Endodermal cell (in vitro differentiated cells): ENCODE measurements around the gene FCF1. TPM values are rescaled to one million over a fixed set of nuclear protein-coding genes. Genes with fewer than 3 reads are reported as not detected.

Experiments used
- DNase-seq: peaks from one replicate; pipeline ENCODE4 v3.0.0-alpha.2; 2017
- H3K27ac ChIP-seq: 2 replicates; pipeline ENCODE4 v1.5.1; 2013; ENCODE audit warnings: mild to moderate bottlenecking, low read depth, low read length, moderate library complexity
- H3K27me3 ChIP-seq: 2 replicates; pipeline ENCODE4 v1.6.1; 2013; ENCODE audit warnings: mild to moderate bottlenecking, low read length, moderate library complexity; ENCODE audit not compliant: insufficient read depth, control insufficient read depth, poor library complexity, severe bottlenecking
- H3K36me3 ChIP-seq: 2 replicates; pipeline ENCODE4 v1.7.0; 2013; ENCODE audit warnings: mild to moderate bottlenecking, low read length, moderate library complexity; ENCODE audit not compliant: control insufficient read depth, insufficient read depth
- H3K4me1 ChIP-seq: one replicate; pipeline ENCODE4 v1.7.0; 2013; ENCODE audit warnings: low read length; ENCODE audit not compliant: control insufficient read depth, insufficient read depth
- H3K4me3 ChIP-seq: 2 replicates; pipeline ENCODE4 v1.5.1; 2013; ENCODE audit warnings: mild to moderate bottlenecking, low read length, moderate library complexity
- H3K9ac ChIP-seq: 2 replicates; pipeline ENCODE4 v1.6.1; 2013; ENCODE audit warnings: mild to moderate bottlenecking, low read length, moderate library complexity; ENCODE audit not compliant: poor library complexity, severe bottlenecking; ENCODE audit errors: extremely low read depth
- H3K9me3 ChIP-seq: 2 replicates; pipeline ENCODE4 v1.6.1; 2013; ENCODE audit warnings: mild to moderate bottlenecking, low read length, moderate library complexity; ENCODE audit not compliant: control insufficient read depth
- H3K27ac Mint-ChIP-seq: 2 replicates; pipeline ENCODE4 v1.8.0; 2020; ENCODE audit warnings: mixed read lengths
- H3K27me3 Mint-ChIP-seq: 2 replicates; pipeline ENCODE4 v1.8.0; 2021; ENCODE audit warnings: mild to moderate bottlenecking, mixed read lengths; ENCODE audit not compliant: insufficient read depth
- H3K36me3 Mint-ChIP-seq: 2 replicates; pipeline ENCODE4 v1.8.0; 2020; ENCODE audit warnings: low read depth, mixed read lengths
- H3K4me1 Mint-ChIP-seq: 2 replicates; pipeline ENCODE4 v1.8.0; 2020; ENCODE audit warnings: mixed read lengths
- H3K4me3 Mint-ChIP-seq: 2 replicates; pipeline ENCODE4 v1.8.0; 2020; ENCODE audit warnings: mild to moderate bottlenecking, moderate library complexity, mixed read lengths
- H3K9me3 Mint-ChIP-seq: 2 replicates; pipeline ENCODE4 v1.8.0; 2020; ENCODE audit warnings: mild to moderate bottlenecking, mixed read lengths
- CTCF ChIP-seq: fragments of 200-600 bp; sonication (generic); conservative IDR thresholded peaks from 2 replicates; pipeline ENCODE4 v1.5.0; 2021; ENCODE audit warnings: antibody characterized with exemption, mild to moderate bottlenecking
- WGBS, 2 experiments: methylation state at CpG; one replicate each; pipeline versions ENCODE4 v1.1.5 to v1.1.7; 2013; ENCODE audit warnings: missing lambda C conversion rate in 2 of 2, mixed read lengths in 1 of 2; ENCODE audit not compliant: insufficient coverage in 1 of 2, insufficient read length in 1 of 2; 5-methylcytosine and 5-hydroxymethylcytosine counted together
- total RNA-seq, 2 donors: library from RNA; stranded (reverse); fragmentation: NEBNext Ultra II Directional in 1 of 2; extraction: Animal tissue kit (Norgen Biotek cat#: 25700) in 1 of 2; gene quantifications; 2 replicates in 1 of 2; 3 replicates in 1 of 2; pipeline ENCODE4 v1.2.1, GENCODE V29; 2021

FCF1 gene
- total RNA-seq, 2 donors from 2014 or later, result 68.4 to 71.3 TPM

GRCh38 chr14:74684434-74684833, 28.5 kb upstream of the FCF1 start:
- no peaks in the 10 kb centered on the region for H3K4me1 ChIP-seq
- Mint-ChIP-seq H3K27ac (no peak overlapping the region), H3K27me3 (no peaks in the 10 kb centered on the region), H3K36me3 (peaks cover 52% of the 10 kb centered on the region), H3K9me3 (no peaks in the 10 kb centered on the region), H3K4me3 (no peak overlapping the region), H3K4me1 (peaks cover 6% of the 10 kb centered on the region)
- no peak overlapping the region for H3K27ac ChIP-seq
- no peak overlapping the region for H3K9ac ChIP-seq
- H3K4me3 ChIP-seq, result no peak overlapping the region
- no peak for DNase-seq
- 97% methylated on average over 11 to 12 of the region's 12 CpGs for WGBS, 2 experiments
- H3K36me3 ChIP-seq, result peaks cover 65% of the 10 kb centered on the region
- no peaks in the 10 kb centered on the region for H3K9me3 ChIP-seq
- TF ChIP-seq CTCF, result no peak
- H3K27me3 ChIP-seq, result no peaks in the 10 kb centered on the region

- Mint-ChIP-seq H3K36me3 (peaks cover 54% of the 10 kb centered on the region), H3K27me3 (no peaks in the 10 kb centered on the region)
- 93 to 95% methylated on average over 2 of the region's 2 CpGs for WGBS, 2 experiments
These were observed 27.9 kb upstream of the FCF1 start for GRCh38 chr14:74685056-74685455.

GRCh38 chr14:74685921-74686678, 26.8 kb upstream of the FCF1 start:
- DNase-seq, result no peak
- TF ChIP-seq CTCF, result no peak
- Mint-ChIP-seq H3K27ac (no peak overlapping the region), H3K9me3 (no peaks in the 10 kb centered on the region), H3K36me3 (peaks cover 56% of the 10 kb centered on the region), H3K27me3 (no peaks in the 10 kb centered on the region), H3K4me1 (peaks cover 6% of the 10 kb centered on the region), H3K4me3 (no peak overlapping the region)
- WGBS, 2 experiments, result 92 to 93% methylated on average over 2 to 3 of the region's 3 CpGs
- no peak overlapping the region for H3K27ac ChIP-seq
- H3K4me1 ChIP-seq, result no peaks in the 10 kb centered on the region
- H3K4me3 ChIP-seq, result no peak overlapping the region
- peaks cover 75% of the 10 kb centered on the region for H3K36me3 ChIP-seq
- H3K9me3 ChIP-seq, result no peaks in the 10 kb centered on the region
- no peak overlapping the region for H3K9ac ChIP-seq
- H3K27me3 ChIP-seq, result no peaks in the 10 kb centered on the region

More at GRCh38 chr14:74685056-74685455, 27.9 kb upstream of the FCF1 start:
- no peaks in the 10 kb centered on the region for H3K27me3 ChIP-seq
- no peak overlapping the region for H3K4me3 ChIP-seq
- peaks cover 69% of the 10 kb centered on the region for H3K36me3 ChIP-seq
- no peaks in the 10 kb centered on the region for H3K4me1 ChIP-seq
- no peak for TF ChIP-seq CTCF
- no peak for DNase-seq
- H3K9ac ChIP-seq, result no peak overlapping the region
- Mint-ChIP-seq H3K9me3 (no peaks in the 10 kb centered on the region), H3K4me3 (no peak overlapping the region), H3K4me1 (peaks cover 6% of the 10 kb centered on the region), H3K27ac (no peak overlapping the region)
- H3K27ac ChIP-seq, result no peak overlapping the region
- H3K9me3 ChIP-seq, result no peaks in the 10 kb centered on the region
